HepG2 (cell line): ENCODE results near the gene TIMM23. TPM values are rescaled to one million over a fixed set of nuclear protein-coding genes. Genes with fewer than 3 reads are reported as not detected.
A peak's percentile ranks its signal among the peaks of the same experiment; 100 is the strongest.

Experiments used
- AGO1 ChIP-seq: fragments of 200-400 bp; formaldehyde crosslinking; IDR thresholded peaks from 2 replicates; pipeline ENCODE4 v1.6.1; 2017; ENCODE audit warnings: mild to moderate bottlenecking, low read depth, low read length, moderate library complexity; ENCODE audit not compliant: poor library complexity, severe bottlenecking
- ARID2 ChIP-seq: sonication (generic); formaldehyde crosslinking; IDR thresholded peaks from 2 replicates; pipeline ENCODE4 v1.8.1; 2022; ENCODE audit warnings: mild to moderate bottlenecking, missing genetic modification reagents, borderline replicate concordance
- ASH2L ChIP-seq: fragments of 300-600, 200-600 bp; sonication (generic); IDR thresholded peaks from 2 replicates; pipeline ENCODE4 v1.7.0; 2017; ENCODE audit warnings: low read depth, mild to moderate bottlenecking, moderate library complexity, mixed read lengths, low read length; ENCODE audit not compliant: insufficient read length
- ATRX ChIP-seq: sonication (generic); formaldehyde crosslinking; IDR thresholded peaks from 2 replicates; pipeline ENCODE4 v1.4.0; 2020; ENCODE audit warnings: missing genetic modification reagents, borderline replicate concordance
- ETV5 ChIP-seq: IDR thresholded peaks from 2 replicates; pipeline ENCODE4 v1.6.1; 2018; ENCODE audit warnings: missing biosample characterization, missing genetic modification reagents, inconsistent platforms, borderline replicate concordance
- GZF1 ChIP-seq: sonication (generic); formaldehyde crosslinking; IDR thresholded peaks from 2 replicates; pipeline ENCODE4 v1.5.1; 2020; ENCODE audit warnings: mild to moderate bottlenecking, missing genetic modification reagents
- JARID2 ChIP-seq: sonication (generic); formaldehyde crosslinking; IDR thresholded peaks from 2 replicates; pipeline ENCODE4 v1.8.1; 2023; ENCODE audit warnings: missing genetic modification reagents, inconsistent platforms; ENCODE audit not compliant: insufficient replicate concordance
- JDP2 ChIP-seq: sonication (generic); formaldehyde crosslinking; IDR thresholded peaks from 2 replicates; pipeline ENCODE4 v1.8.1; 2022; ENCODE audit warnings: missing genetic modification reagents, borderline replicate concordance
- KDM5A ChIP-seq: fragments of 200-600 bp; sonication (generic); IDR thresholded peaks from 2 replicates; pipeline ENCODE4 v1.7.0; 2018; ENCODE audit warnings: antibody characterized with exemption, mild to moderate bottlenecking, low read length, borderline replicate concordance
- KMT2A ChIP-seq: sonication (generic); formaldehyde crosslinking; IDR thresholded peaks from 2 replicates; pipeline ENCODE4 v1.4.0; 2020; ENCODE audit warnings: missing genetic modification reagents
- MTF1 ChIP-seq: sonication (generic); formaldehyde crosslinking; IDR thresholded peaks from 2 replicates; pipeline ENCODE4 v1.5.0; 2020; ENCODE audit warnings: missing genetic modification reagents
- NCOA2 ChIP-seq: sonication (generic); formaldehyde crosslinking; IDR thresholded peaks from 2 replicates; pipeline ENCODE4 v1.8.0; 2022; ENCODE audit warnings: inconsistent platforms
- NR2F6 ChIP-seq, 2 experiments: IDR thresholded peaks; 2 replicates each; pipeline ENCODE4 v1.6.1; 2016; ENCODE audit warnings: antibody characterized with exemption in 1 of 2, mild to moderate bottlenecking in 1 of 2
- PPARG ChIP-seq: conservative IDR thresholded peaks from 2 replicates; pipeline ENCODE4 v1.6.1; 2016; ENCODE audit warnings: missing biosample characterization, missing genetic modification reagents
- PTBP1 ChIP-seq: fragments of 200-400 bp; formaldehyde crosslinking; IDR thresholded peaks from 2 replicates; pipeline ENCODE4 v1.6.1; 2018; ENCODE audit warnings: low read length, low read depth; ENCODE audit not compliant: poor library complexity, severe bottlenecking
- RBFOX2 ChIP-seq: fragments of 200-400 bp; formaldehyde crosslinking; IDR thresholded peaks from 2 replicates; pipeline ENCODE4 v1.6.1; 2017; ENCODE audit warnings: low read depth, mild to moderate bottlenecking, low read length
- REXO4 ChIP-seq: sonication (generic); formaldehyde crosslinking; IDR thresholded peaks from 2 replicates; pipeline ENCODE4 v1.8.0; 2022; ENCODE audit warnings: missing genetic modification reagents, mild to moderate bottlenecking, borderline replicate concordance
- YEATS2 ChIP-seq: sonication (generic); formaldehyde crosslinking; IDR thresholded peaks from 2 replicates; pipeline ENCODE4 v1.4.0; 2020; ENCODE audit warnings: missing genetic modification reagents, borderline replicate concordance
- ZFP36L2 ChIP-seq: sonication (generic); formaldehyde crosslinking; IDR thresholded peaks from 2 replicates; pipeline ENCODE4 v1.4.0; 2020; ENCODE audit warnings: missing genetic modification reagents
- ZNF354B ChIP-seq: sonication (generic); formaldehyde crosslinking; IDR thresholded peaks from 2 replicates; pipeline ENCODE4 v1.8.0; 2022; ENCODE audit warnings: mild to moderate bottlenecking, missing genetic modification reagents
- ZNF44 ChIP-seq: sonication (generic); formaldehyde crosslinking; IDR thresholded peaks from 2 replicates; pipeline ENCODE4 v1.5.1; 2020; ENCODE audit warnings: mild to moderate bottlenecking, missing genetic modification reagents
- ZNF660 ChIP-seq: sonication (generic); formaldehyde crosslinking; IDR thresholded peaks from 2 replicates; pipeline ENCODE4 v1.5.1; 2020; ENCODE audit warnings: mild to moderate bottlenecking, low read depth, missing genetic modification reagents, borderline replicate concordance
- polyA plus RNA-seq, 8 experiments: library from polyadenylated mRNA; depleted of rRNA in 3 of 8; stranded (reverse) in 7 of 8; unstranded in 1 of 8; fragments of >200 nt; fragmentation: Illumina TruSeq in 4 of 8; extraction: Trizol in 4 of 8; gene quantifications; 2 replicates each; pipeline versions ENCODE4 v1.2.1 to v1.2.3, GENCODE V29; 2011 to 2016; ENCODE audit warnings: low read depth in 4 of 8, missing spikeins in 1 of 8, mixed read lengths in 1 of 8; ENCODE audit not compliant: insufficient read depth in 1 of 8
- total RNA-seq, 5 experiments: library from RNA; depleted of rRNA; stranded (reverse); fragments of >200 nt; fragmentation: Illumina TruSeq; extraction: Trizol; gene quantifications; 2 replicates each; pipeline ENCODE4 v1.2.3, GENCODE V29; 2016; ENCODE audit warnings: low read depth in 1 of 5
- TF ChIP-seq, protein P1 (sequence below): sonication (generic); formaldehyde crosslinking; IDR thresholded peaks from 2 replicates; pipeline ENCODE4 v1.8.0; 2022; ENCODE audit warnings: mild to moderate bottlenecking, missing genetic modification reagents, borderline replicate concordance
- TF ChIP-seq, protein P2 (sequence below): sonication (generic); formaldehyde crosslinking; IDR thresholded peaks from 2 replicates; pipeline ENCODE4 v1.4.0; 2020; ENCODE audit warnings: missing genetic modification reagents
- TF ChIP-seq, protein P3 (sequence below): sonication (generic); formaldehyde crosslinking; IDR thresholded peaks from 2 replicates; pipeline ENCODE4 v1.4.0; 2020; ENCODE audit warnings: low read depth, mild to moderate bottlenecking, missing genetic modification reagents
- TF ChIP-seq, protein P4 (sequence below): sonication (generic); formaldehyde crosslinking; IDR thresholded peaks from 2 replicates; pipeline ENCODE4 v1.4.0; 2020; ENCODE audit warnings: mild to moderate bottlenecking, missing genetic modification reagents

Gene TIMM23
- total and polyA plus RNA-seq, 2 of the 13 experiments (the other 11 are each of a cell fraction or from before 2014, with no cell fraction given), result 80.2 to 98.6 TPM

DNA sequence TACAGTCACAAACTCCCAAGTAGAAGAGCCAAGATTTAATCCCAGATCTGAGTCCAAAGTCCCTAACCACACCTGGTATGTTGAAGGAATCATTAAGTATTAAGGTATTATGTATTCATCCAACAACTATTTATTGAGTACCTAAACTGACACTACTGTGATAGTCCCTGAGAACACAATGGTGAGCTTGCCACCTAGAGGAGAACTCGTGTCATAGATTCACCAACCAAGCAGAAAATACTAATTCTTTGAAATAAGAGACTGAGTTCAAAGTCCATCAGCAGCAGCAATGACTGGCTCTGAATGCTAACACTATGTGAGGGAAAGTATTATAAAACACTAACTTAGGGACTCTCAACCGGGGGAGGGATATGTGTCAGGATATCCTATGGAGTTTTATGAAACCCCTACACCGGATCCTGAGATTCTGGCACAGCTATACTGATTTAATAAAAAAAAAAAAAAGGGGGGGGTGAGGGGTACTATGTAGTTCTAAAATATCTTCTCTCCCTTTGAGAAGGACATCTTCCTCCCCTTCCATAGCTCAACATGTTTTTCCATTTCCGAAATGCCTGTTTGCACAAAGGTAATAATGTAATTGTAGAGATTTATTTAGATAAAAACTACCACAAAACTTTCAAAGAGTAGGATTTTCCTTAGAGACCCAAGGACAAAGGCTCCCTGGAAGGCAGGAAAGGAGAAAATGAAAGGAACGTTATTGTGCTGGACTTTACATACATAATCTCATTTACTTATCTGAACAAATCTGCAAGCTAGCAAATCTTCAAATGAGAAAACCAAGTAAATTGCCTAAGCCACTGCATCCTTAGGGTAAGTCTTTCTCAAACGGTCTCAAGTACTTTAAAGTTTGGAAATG is 56.5 kb downstream of the TIMM23 start (continued):
- TF ChIP-seq, protein P1, sequence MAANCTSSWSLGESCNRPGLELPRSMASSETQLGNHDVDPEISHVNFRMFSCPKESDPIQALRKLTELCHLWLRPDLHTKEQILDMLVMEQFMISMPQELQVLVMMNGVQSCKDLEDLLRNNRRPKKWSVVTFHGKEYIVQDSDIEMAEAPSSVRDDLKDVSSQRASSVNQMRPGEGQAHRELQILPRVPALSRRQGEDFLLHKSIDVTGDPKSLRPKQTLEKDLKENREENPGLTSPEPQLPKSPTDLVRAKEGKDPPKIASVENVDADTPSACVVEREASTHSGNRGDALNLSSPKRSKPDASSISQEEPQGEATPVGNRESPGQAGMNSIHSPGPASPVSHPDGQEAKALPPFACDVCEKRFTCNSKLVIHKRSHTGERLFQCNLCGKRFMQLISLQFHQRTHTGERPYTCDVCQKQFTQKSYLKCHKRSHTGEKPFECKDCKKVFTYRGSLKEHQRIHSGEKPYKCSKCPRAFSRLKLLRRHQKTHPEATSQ (CRISPR knock-in tag), result 0 out of 2 replicates have a peak, but pooled peaks have one; percentile 33
- no peak for TF ChIP-seq ZNF660 (CRISPR knock-in tag)
- peak; percentile 36 for TF ChIP-seq ASH2L
- no peak for TF ChIP-seq JDP2
- no peak for TF ChIP-seq ZNF354B
- TF ChIP-seq JARID2 (CRISPR knock-in tag), result no peak
- TF ChIP-seq MTF1, result no peak
- TF ChIP-seq ETV5 (CRISPR knock-in tag), result no peak
- TF ChIP-seq, protein P2, sequence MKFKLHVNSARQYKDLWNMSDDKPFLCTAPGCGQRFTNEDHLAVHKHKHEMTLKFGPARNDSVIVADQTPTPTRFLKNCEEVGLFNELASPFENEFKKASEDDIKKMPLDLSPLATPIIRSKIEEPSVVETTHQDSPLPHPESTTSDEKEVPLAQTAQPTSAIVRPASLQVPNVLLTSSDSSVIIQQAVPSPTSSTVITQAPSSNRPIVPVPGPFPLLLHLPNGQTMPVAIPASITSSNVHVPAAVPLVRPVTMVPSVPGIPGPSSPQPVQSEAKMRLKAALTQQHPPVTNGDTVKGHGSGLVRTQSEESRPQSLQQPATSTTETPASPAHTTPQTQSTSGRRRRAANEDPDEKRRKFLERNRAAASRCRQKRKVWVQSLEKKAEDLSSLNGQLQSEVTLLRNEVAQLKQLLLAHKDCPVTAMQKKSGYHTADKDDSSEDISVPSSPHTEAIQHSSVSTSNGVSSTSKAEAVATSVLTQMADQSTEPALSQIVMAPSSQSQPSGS, result 0 out of 2 replicates have a peak, but pooled peaks have one; percentile 45
- no peak for TF ChIP-seq GZF1 (CRISPR knock-in tag)
- TF ChIP-seq KDM5A, result peak; percentile 70; the same call in 1 of the 2 replicates
- TF ChIP-seq, protein P3, sequence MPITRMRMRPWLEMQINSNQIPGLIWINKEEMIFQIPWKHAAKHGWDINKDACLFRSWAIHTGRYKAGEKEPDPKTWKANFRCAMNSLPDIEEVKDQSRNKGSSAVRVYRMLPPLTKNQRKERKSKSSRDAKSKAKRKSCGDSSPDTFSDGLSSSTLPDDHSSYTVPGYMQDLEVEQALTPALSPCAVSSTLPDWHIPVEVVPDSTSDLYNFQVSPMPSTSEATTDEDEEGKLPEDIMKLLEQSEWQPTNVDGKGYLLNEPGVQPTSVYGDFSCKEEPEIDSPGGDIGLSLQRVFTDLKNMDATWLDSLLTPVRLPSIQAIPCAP, result no peak
- TF ChIP-seq YEATS2 (CRISPR knock-in tag), result no peak
- TF ChIP-seq PTBP1, result no peak
- TF ChIP-seq PPARG (CRISPR knock-in tag), result peak; percentile 47; the same call in 1 of the 2 replicates
- TF ChIP-seq NR2F6 (IDR thresholded peaks at IDR 0.05), result no peak
- peak; percentile 63 for TF ChIP-seq NR2F6 (CRISPR knock-in tag; IDR thresholded peaks at IDR 0.05)
- TF ChIP-seq KMT2A, result no peak; the same call in 1 of the 2 replicates
- TF ChIP-seq, protein P4, sequence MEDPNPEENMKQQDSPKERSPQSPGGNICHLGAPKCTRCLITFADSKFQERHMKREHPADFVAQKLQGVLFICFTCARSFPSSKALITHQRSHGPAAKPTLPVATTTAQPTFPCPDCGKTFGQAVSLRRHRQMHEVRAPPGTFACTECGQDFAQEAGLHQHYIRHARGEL (CRISPR knock-in tag), result no peak
- no peak for TF ChIP-seq AGO1
- no peak for TF ChIP-seq REXO4 (CRISPR knock-in tag)
- TF ChIP-seq RBFOX2, result 0 out of 2 replicates have a peak, but pooled peaks have one; percentile 51
- no peak for TF ChIP-seq ZNF44 (CRISPR knock-in tag)
- TF ChIP-seq ATRX (CRISPR knock-in tag), result no peak
- TF ChIP-seq ARID2, result 0 out of 2 replicates have a peak, but pooled peaks have one; percentile 26
- TF ChIP-seq NCOA2 (CRISPR knock-in tag), result peak; percentile 21; the same call in 1 of the 2 replicates
- no peak for TF ChIP-seq ZFP36L2 (CRISPR knock-in tag)
